Measurements from ENCODE around the gene SGMS1.

The SGMS1 gene

DNA sequence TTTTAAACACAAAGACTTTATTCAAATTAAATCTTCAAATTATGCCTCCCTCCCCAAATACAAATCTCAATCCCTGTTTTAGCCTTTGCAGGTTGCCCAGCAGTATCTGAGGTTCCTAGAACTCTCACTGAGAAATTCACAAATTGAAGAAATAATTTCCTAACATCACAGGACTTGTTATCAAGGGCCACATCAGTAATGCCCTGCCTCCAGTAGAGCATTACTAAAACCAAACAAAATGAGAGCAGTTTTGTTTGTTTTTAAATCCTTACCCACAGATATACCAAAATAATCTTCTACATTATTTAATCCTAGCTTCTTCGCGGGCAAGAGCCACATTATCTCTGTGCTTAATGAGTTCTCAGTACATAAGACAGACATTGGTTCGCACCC is 152.2 kb downstream of the SGMS1 start:
- no peaks in the 10 kb centered on the region for H3K9me3 ChIP-seq (ENCODE audit: control insufficient read depth, insufficient read depth, low read length)
- H3K27ac ChIP-seq (ENCODE audit: low read depth, low read length) = peak overlapping the region; percentile 79

DNA sequence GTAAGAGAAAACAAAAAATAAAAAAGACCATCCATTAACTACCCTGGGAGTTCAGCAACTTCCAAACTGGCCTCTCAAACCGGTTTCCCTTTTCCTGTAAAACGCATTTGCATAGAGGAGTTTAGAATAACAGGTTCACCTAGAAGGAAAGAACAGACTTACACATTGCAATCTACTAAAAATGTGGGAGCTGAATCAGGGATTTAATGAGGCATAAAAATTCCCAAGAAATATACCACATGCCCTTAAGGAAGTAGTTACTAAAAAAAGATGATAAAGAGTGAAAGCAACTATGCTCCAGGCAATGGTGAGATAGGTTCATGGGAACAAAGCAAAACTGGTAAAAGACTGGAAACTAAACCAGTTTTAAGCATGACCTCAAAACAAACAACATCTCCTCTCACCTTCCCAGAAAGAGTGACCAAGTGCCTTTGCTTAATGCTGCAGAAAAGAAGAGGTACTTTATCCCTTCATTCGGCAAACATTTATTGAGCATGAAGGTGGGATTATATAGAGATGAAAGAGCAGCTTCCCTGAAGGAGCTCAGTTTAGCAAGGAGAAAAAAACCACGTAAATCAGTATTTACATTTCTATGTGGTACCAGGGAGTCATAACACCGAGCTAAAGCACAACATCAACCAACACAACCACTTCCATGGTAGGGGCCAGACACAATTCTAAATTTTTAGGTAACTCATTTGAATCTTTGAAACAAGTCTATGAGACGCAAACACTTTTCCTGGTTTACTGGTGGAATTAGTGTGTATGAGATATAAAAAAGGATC is 152.8 kb downstream of the SGMS1 start:
- peak overlapping the region; percentile 62; the same call in 1 of the 2 replicates for H3K9ac ChIP-seq (ENCODE audit: low read depth, low read length)
- peak overlapping the region; percentile 33 for H3K4me3 ChIP-seq (ENCODE audit: low read depth, low read length)
- no peaks in the 10 kb centered on the region for H3K36me3 ChIP-seq (ENCODE audit: control insufficient read depth, insufficient read depth, low read length)
- no peaks in the 10 kb centered on the region for H3K9me3 ChIP-seq (ENCODE audit: control insufficient read depth, insufficient read depth, low read length)
- peaks cover 29% of the 10 kb centered on the region for H3K4me1 ChIP-seq (ENCODE audit: control insufficient read depth, insufficient read depth, low read length)
- H3K27ac ChIP-seq (ENCODE audit: low read depth, low read length) = peak overlapping the region; percentile 79
- no peaks in the 10 kb centered on the region for H3K27me3 ChIP-seq (ENCODE audit: control insufficient read depth, insufficient read depth, low read length)

More for the DNA sequence above, 152.2 kb downstream of the SGMS1 start:
- no peaks in the 10 kb centered on the region for H3K27me3 ChIP-seq (ENCODE audit: control insufficient read depth, insufficient read depth, low read length)
- H3K9ac ChIP-seq (ENCODE audit: low read depth, low read length) = no peak overlapping the region
- no peak overlapping the region for H3K4me3 ChIP-seq (ENCODE audit: low read depth, low read length)
- peaks cover 29% of the 10 kb centered on the region for H3K4me1 ChIP-seq (ENCODE audit: control insufficient read depth, insufficient read depth, low read length)
- no peaks in the 10 kb centered on the region for H3K36me3 ChIP-seq (ENCODE audit: control insufficient read depth, insufficient read depth, low read length)

- no peaks in the 10 kb centered on the region for H3K36me3 ChIP-seq (ENCODE audit: control insufficient read depth, insufficient read depth, low read length)
- H3K9me3 ChIP-seq (ENCODE audit: control insufficient read depth, insufficient read depth, low read length) = no peaks in the 10 kb centered on the region
- H3K27ac ChIP-seq (ENCODE audit: low read depth, low read length) = peak overlapping the region; percentile 79
- H3K4me3 ChIP-seq (ENCODE audit: low read depth, low read length) = peak overlapping the region; percentile 26; the same call in 1 of the 2 replicates
- peaks cover 29% of the 10 kb centered on the region for H3K4me1 ChIP-seq (ENCODE audit: control insufficient read depth, insufficient read depth, low read length)
- peak overlapping the region; percentile 62; the same call in 1 of the 2 replicates for H3K9ac ChIP-seq (ENCODE audit: low read depth, low read length)
- no peaks in the 10 kb centered on the region for H3K27me3 ChIP-seq (ENCODE audit: control insufficient read depth, insufficient read depth, low read length)
Observed at GRCh38 chr10:50470345-50470744, 153.4 kb downstream of the SGMS1 start.

- no peak overlapping the region for H3K4me3 ChIP-seq (ENCODE audit: low read depth, low read length)
Observed at GRCh38 chr10:50469778-50470193, 154.0 kb downstream of the SGMS1 start.

DNA sequence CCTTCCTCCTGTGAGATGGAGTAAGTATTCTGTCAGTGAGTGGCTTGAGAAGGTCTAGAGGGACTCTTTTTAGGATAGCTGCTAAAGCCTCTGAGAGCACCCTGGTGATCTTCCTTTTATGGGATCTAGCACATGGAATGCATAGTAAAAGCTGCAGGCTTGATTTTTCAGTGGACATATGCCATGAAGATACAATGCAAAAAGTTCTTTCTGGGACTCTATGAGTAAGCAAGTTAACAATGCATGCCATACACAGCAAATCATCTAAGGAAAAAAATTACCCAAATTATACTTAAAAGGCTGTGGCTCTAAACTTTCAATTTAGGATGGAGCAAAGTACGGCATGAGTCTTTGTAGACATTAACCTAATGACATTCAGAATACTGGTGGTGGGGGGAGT is 154.5 kb downstream of the SGMS1 start:
- no peaks in the 10 kb centered on the region for H3K27me3 ChIP-seq (ENCODE audit: control insufficient read depth, insufficient read depth, low read length)
- H3K4me3 ChIP-seq (ENCODE audit: low read depth, low read length) = no peak overlapping the region
- peaks cover 29% of the 10 kb centered on the region for H3K4me1 ChIP-seq (ENCODE audit: control insufficient read depth, insufficient read depth, low read length)
- no peak overlapping the region for H3K27ac ChIP-seq (ENCODE audit: low read depth, low read length)
- no peaks in the 10 kb centered on the region for H3K9me3 ChIP-seq (ENCODE audit: control insufficient read depth, insufficient read depth, low read length)
- no peaks in the 10 kb centered on the region for H3K36me3 ChIP-seq (ENCODE audit: control insufficient read depth, insufficient read depth, low read length)
- no peak overlapping the region for H3K9ac ChIP-seq (ENCODE audit: low read depth, low read length)

More at GRCh38 chr10:50469778-50470193, 154.0 kb downstream of the SGMS1 start:
- Histone ChIP-seq H3K9ac (ENCODE audit: low read depth, low read length) (no peak overlapping the region), H3K9me3 (ENCODE audit: control insufficient read depth, insufficient read depth, low read length) (no peaks in the 10 kb centered on the region), H3K27me3 (ENCODE audit: control insufficient read depth, insufficient read depth, low read length) (no peaks in the 10 kb centered on the region), H3K4me1 (ENCODE audit: control insufficient read depth, insufficient read depth, low read length) (peaks cover 29% of the 10 kb centered on the region), H3K36me3 (ENCODE audit: control insufficient read depth, insufficient read depth, low read length) (no peaks in the 10 kb centered on the region), H3K27ac (ENCODE audit: low read depth, low read length) (no peak overlapping the region)

- no peaks in the 10 kb centered on the region for H3K9me3 ChIP-seq (ENCODE audit: control insufficient read depth, insufficient read depth, low read length)
- no peak overlapping the region for H3K4me3 ChIP-seq (ENCODE audit: low read depth, low read length)
- no peak overlapping the region for H3K9ac ChIP-seq (ENCODE audit: low read depth, low read length)
- H3K4me1 ChIP-seq (ENCODE audit: control insufficient read depth, insufficient read depth, low read length) = peaks cover 29% of the 10 kb centered on the region
- no peaks in the 10 kb centered on the region for H3K36me3 ChIP-seq (ENCODE audit: control insufficient read depth, insufficient read depth, low read length)
- H3K27me3 ChIP-seq (ENCODE audit: control insufficient read depth, insufficient read depth, low read length) = no peaks in the 10 kb centered on the region
- no peak overlapping the region for H3K27ac ChIP-seq (ENCODE audit: low read depth, low read length)
Observed at GRCh38 chr10:50467209-50467608, 156.5 kb downstream of the SGMS1 start.

- Histone ChIP-seq H3K4me1 (ENCODE audit: control insufficient read depth, insufficient read depth, low read length) (0 out of 2 replicates have a peak, but pooled peaks cover 1% of the 10 kb centered on the region), H3K4me3 (ENCODE audit: low read depth, low read length) (no peak overlapping the region), H3K27ac (ENCODE audit: low read depth, low read length) (no peak overlapping the region)
Observed at GRCh38 chr10:50464004-50464409, 159.7 kb downstream of the SGMS1 start.

DNA sequence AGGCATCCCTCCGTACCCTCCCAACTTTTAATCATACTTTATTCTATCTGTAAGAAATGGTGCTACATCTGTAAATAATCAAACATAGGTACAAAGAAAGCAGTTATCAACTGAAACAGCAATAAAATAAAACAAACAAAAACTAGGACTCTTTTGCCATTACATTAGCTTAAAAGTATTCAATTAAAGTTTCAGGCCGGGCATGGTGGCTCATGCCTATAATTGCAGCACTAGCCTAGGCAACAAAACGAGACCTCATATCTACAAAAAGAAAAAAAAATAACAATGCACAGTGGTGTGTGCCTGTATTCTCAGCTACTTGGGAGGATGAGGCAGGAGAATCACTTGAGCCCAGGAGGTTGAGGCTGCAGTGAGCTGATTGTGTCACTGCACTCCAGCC is 161.9 kb downstream of the SGMS1 start:
- Histone ChIP-seq H3K4me1 (ENCODE audit: control insufficient read depth, insufficient read depth, low read length) (no peaks in the 10 kb centered on the region), H3K27ac (ENCODE audit: low read depth, low read length) (no peak overlapping the region), H3K4me3 (ENCODE audit: low read depth, low read length) (no peak overlapping the region), H3K36me3 (ENCODE audit: control insufficient read depth, insufficient read depth, low read length) (peaks cover 12% of the 10 kb centered on the region; the same call in 1 of the 2 replicates), H3K9me3 (ENCODE audit: control insufficient read depth, insufficient read depth, low read length) (no peaks in the 10 kb centered on the region), H3K9ac (ENCODE audit: low read depth, low read length) (no peak overlapping the region), H3K27me3 (ENCODE audit: control insufficient read depth, insufficient read depth, low read length) (no peaks in the 10 kb centered on the region)

More at GRCh38 chr10:50464004-50464409, 159.7 kb downstream of the SGMS1 start:
- H3K9ac ChIP-seq (ENCODE audit: low read depth, low read length) = no peak overlapping the region
- peaks cover 12% of the 10 kb centered on the region; the same call in 1 of the 2 replicates for H3K36me3 ChIP-seq (ENCODE audit: control insufficient read depth, insufficient read depth, low read length)
- H3K9me3 ChIP-seq (ENCODE audit: control insufficient read depth, insufficient read depth, low read length) = no peaks in the 10 kb centered on the region
- no peaks in the 10 kb centered on the region for H3K27me3 ChIP-seq (ENCODE audit: control insufficient read depth, insufficient read depth, low read length)

GRCh38 chr10:50461123-50461522 is 162.6 kb downstream of the SGMS1 start:
- H3K27ac ChIP-seq (ENCODE audit: low read depth, low read length) = no peak overlapping the region
- H3K4me1 ChIP-seq (ENCODE audit: control insufficient read depth, insufficient read depth, low read length) = no peaks in the 10 kb centered on the region
- peaks cover 12% of the 10 kb centered on the region; the same call in 1 of the 2 replicates for H3K36me3 ChIP-seq (ENCODE audit: control insufficient read depth, insufficient read depth, low read length)
- H3K9ac ChIP-seq (ENCODE audit: low read depth, low read length) = no peak overlapping the region
- H3K27me3 ChIP-seq (ENCODE audit: control insufficient read depth, insufficient read depth, low read length) = no peaks in the 10 kb centered on the region
- H3K9me3 ChIP-seq (ENCODE audit: control insufficient read depth, insufficient read depth, low read length) = no peaks in the 10 kb centered on the region
- no peak overlapping the region for H3K4me3 ChIP-seq (ENCODE audit: low read depth, low read length)

GRCh38 chr10:50456719-50457118 is 167.0 kb downstream of the SGMS1 start:
- Histone ChIP-seq H3K9me3 (ENCODE audit: control insufficient read depth, insufficient read depth, low read length) (no peaks in the 10 kb centered on the region), H3K4me1 (ENCODE audit: control insufficient read depth, insufficient read depth, low read length) (peaks cover 14% of the 10 kb centered on the region; the same call in 1 of the 2 replicates), H3K27ac (ENCODE audit: low read depth, low read length) (no peak overlapping the region), H3K9ac (ENCODE audit: low read depth, low read length) (no peak overlapping the region), H3K27me3 (ENCODE audit: control insufficient read depth, insufficient read depth, low read length) (no peaks in the 10 kb centered on the region), H3K4me3 (ENCODE audit: low read depth, low read length) (no peak overlapping the region), H3K36me3 (ENCODE audit: control insufficient read depth, insufficient read depth, low read length) (peaks cover 12% of the 10 kb centered on the region; the same call in 1 of the 2 replicates)

DNA sequence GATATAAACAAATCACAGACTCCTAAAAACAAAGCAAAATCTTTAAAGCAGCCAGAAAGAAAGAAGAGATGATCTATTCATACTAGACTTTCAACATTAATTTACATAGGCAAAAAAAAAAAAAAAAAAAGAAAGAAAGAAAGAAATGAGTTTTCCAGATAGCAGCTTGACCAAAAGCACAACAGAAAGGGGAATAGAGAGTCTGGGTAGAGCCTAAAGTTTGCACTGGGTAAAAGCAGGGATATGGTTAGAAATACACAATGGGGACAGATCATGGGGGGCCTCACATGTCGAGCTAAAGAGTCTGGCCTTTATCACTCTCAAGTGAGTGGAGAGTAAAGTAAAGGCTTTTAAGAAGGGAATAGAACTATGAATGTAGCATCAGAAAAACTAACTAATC is 169.8 kb downstream of the SGMS1 start:
- peaks cover 14% of the 10 kb centered on the region; the same call in 1 of the 2 replicates for H3K4me1 ChIP-seq (ENCODE audit: control insufficient read depth, insufficient read depth, low read length)
- H3K4me3 ChIP-seq (ENCODE audit: low read depth, low read length) = no peak overlapping the region
- H3K36me3 ChIP-seq (ENCODE audit: control insufficient read depth, insufficient read depth, low read length) = no peaks in the 10 kb centered on the region
- no peak overlapping the region for H3K9ac ChIP-seq (ENCODE audit: low read depth, low read length)
- H3K9me3 ChIP-seq (ENCODE audit: control insufficient read depth, insufficient read depth, low read length) = no peaks in the 10 kb centered on the region
- H3K27ac ChIP-seq (ENCODE audit: low read depth, low read length) = no peak overlapping the region
- no peaks in the 10 kb centered on the region for H3K27me3 ChIP-seq (ENCODE audit: control insufficient read depth, insufficient read depth, low read length)
